GM12872 (cell line): ENCODE results near the gene RHOB.

Source experiments
- CTCF ChIP-seq: IDR thresholded peaks from 3 replicates; pipeline ENCODE4 v1.5.1; 2011; ENCODE audit warnings: low read depth, mild to moderate bottlenecking, low read length, moderate library complexity; ENCODE audit not compliant: insufficient read depth

The RHOB gene

GRCh38 chr2:20430461-20431300, 16.2 kb upstream of the RHOB start:
- TF ChIP-seq CTCF = no peak

GRCh38 chr2:20431301-20431698, 15.6 kb upstream of the RHOB start:
- no peak for TF ChIP-seq CTCF

GRCh38 chr2:20431772-20432171, 15.1 kb upstream of the RHOB start:
- TF ChIP-seq CTCF = no peak

GRCh38 chr2:20432714-20433113, 14.2 kb upstream of the RHOB start:
- TF ChIP-seq CTCF = no peak

GRCh38 chr2:20433249-20433648, 13.6 kb upstream of the RHOB start:
- TF ChIP-seq CTCF = no peak

- TF ChIP-seq CTCF = no peak
These were observed 12.8 kb upstream of the RHOB start for GRCh38 chr2:20433946-20434553.

GRCh38 chr2:20434588-20435294, 12.1 kb upstream of the RHOB start:
- no peak for TF ChIP-seq CTCF
